IPS-20b (cell line): ENCODE measurements around the gene FOXN1.

Source experiments
- H3K27ac ChIP-seq: one replicate; pipeline ENCODE4 v1.5.1; 2013; ENCODE audit warnings: low read length
- H3K27me3 ChIP-seq: 2 replicates; pipeline ENCODE4 v1.6.1; 2013; ENCODE audit warnings: mild to moderate bottlenecking, low read length, inconsistent platforms; ENCODE audit not compliant: insufficient read depth
- H3K36me3 ChIP-seq: 2 replicates; pipeline ENCODE4 v1.6.1; 2013; ENCODE audit warnings: low read depth, mild to moderate bottlenecking, inconsistent platforms, low read length, moderate library complexity; ENCODE audit not compliant: insufficient read depth
- H3K4me1 ChIP-seq: 2 replicates; pipeline ENCODE4 v1.6.1; 2013; ENCODE audit warnings: mild to moderate bottlenecking, control low read depth, inconsistent platforms, low read length, moderate library complexity; ENCODE audit not compliant: insufficient read depth
- H3K4me3 ChIP-seq: 2 replicates; pipeline ENCODE4 v1.5.1; 2013; ENCODE audit warnings: mild to moderate bottlenecking, low read length, inconsistent platforms
- H3K9ac ChIP-seq: 2 replicates; pipeline ENCODE4 v1.6.1; 2013; ENCODE audit warnings: low read depth, mild to moderate bottlenecking, inconsistent platforms, low read length, moderate library complexity
- H3K9me3 ChIP-seq: 2 replicates; pipeline ENCODE4 v1.6.1; 2013; ENCODE audit warnings: mild to moderate bottlenecking, low read depth, low read length, inconsistent platforms; ENCODE audit not compliant: insufficient read depth

The FOXN1 gene

GRCh38 chr17:28480278-28480677 lies 25.9 kb upstream of the FOXN1 start:
- H3K9me3 ChIP-seq: no peaks in the 10 kb centered on the region
- no peaks in the 10 kb centered on the region for H3K4me1 ChIP-seq
- H3K27ac ChIP-seq: no peak overlapping the region
- H3K4me3 ChIP-seq: no peak overlapping the region
- H3K36me3 ChIP-seq: no peaks in the 10 kb centered on the region
- H3K27me3 ChIP-seq: no peaks in the 10 kb centered on the region
- H3K9ac ChIP-seq: no peak overlapping the region

GRCh38 chr17:28480799-28481571 lies 25.2 kb upstream of the FOXN1 start:
- H3K9ac ChIP-seq: no peak overlapping the region
- no peak overlapping the region for H3K27ac ChIP-seq
- H3K9me3 ChIP-seq: no peaks in the 10 kb centered on the region
- H3K27me3 ChIP-seq: no peaks in the 10 kb centered on the region
- no peaks in the 10 kb centered on the region for H3K4me1 ChIP-seq
- H3K4me3 ChIP-seq: no peak overlapping the region
- no peaks in the 10 kb centered on the region for H3K36me3 ChIP-seq

GRCh38 chr17:28482551-28483199 lies 23.5 kb upstream of the FOXN1 start:
- H3K36me3 ChIP-seq: no peaks in the 10 kb centered on the region
- no peak overlapping the region for H3K9ac ChIP-seq
- no peaks in the 10 kb centered on the region for H3K27me3 ChIP-seq
- H3K4me1 ChIP-seq: no peaks in the 10 kb centered on the region
- no peaks in the 10 kb centered on the region for H3K9me3 ChIP-seq
- H3K4me3 ChIP-seq: no peak overlapping the region
- H3K27ac ChIP-seq: no peak overlapping the region

- H3K27me3 ChIP-seq: no peaks in the 10 kb centered on the region
- H3K9me3 ChIP-seq: no peaks in the 10 kb centered on the region
- no peak overlapping the region for H3K4me3 ChIP-seq
- H3K4me1 ChIP-seq: no peaks in the 10 kb centered on the region
- no peak overlapping the region for H3K27ac ChIP-seq
- H3K9ac ChIP-seq: no peak overlapping the region
- H3K36me3 ChIP-seq: no peaks in the 10 kb centered on the region
Measured at GRCh38 chr17:28484296-28484695, 21.9 kb upstream of the FOXN1 start.

- no peaks in the 10 kb centered on the region for H3K9me3 ChIP-seq
- H3K27ac ChIP-seq: no peak overlapping the region
- H3K4me3 ChIP-seq: no peak overlapping the region
- no peak overlapping the region for H3K9ac ChIP-seq
- no peaks in the 10 kb centered on the region for H3K27me3 ChIP-seq
- H3K36me3 ChIP-seq: no peaks in the 10 kb centered on the region
- no peaks in the 10 kb centered on the region for H3K4me1 ChIP-seq
Measured at GRCh38 chr17:28485049-28485448, 21.1 kb upstream of the FOXN1 start.

GRCh38 chr17:28487881-28488532 lies 18.1 kb upstream of the FOXN1 start:
- Histone ChIP-seq H3K4me1 (no peaks in the 10 kb centered on the region), H3K9ac (no peak overlapping the region), H3K36me3 (no peaks in the 10 kb centered on the region), H3K9me3 (no peaks in the 10 kb centered on the region), H3K27me3 (no peaks in the 10 kb centered on the region), H3K27ac (no peak overlapping the region), H3K4me3 (no peak overlapping the region)

GRCh38 chr17:28488533-28489276 lies 17.4 kb upstream of the FOXN1 start:
- H3K27me3 ChIP-seq: no peaks in the 10 kb centered on the region
- no peaks in the 10 kb centered on the region for H3K36me3 ChIP-seq
- H3K4me1 ChIP-seq: no peaks in the 10 kb centered on the region
- H3K9me3 ChIP-seq: no peaks in the 10 kb centered on the region
- no peak overlapping the region for H3K4me3 ChIP-seq
- H3K27ac ChIP-seq: no peak overlapping the region
- H3K9ac ChIP-seq: no peak overlapping the region; the same call in 1 of the 2 replicates

GRCh38 chr17:28491286-28491685 lies 14.9 kb upstream of the FOXN1 start:
- Histone ChIP-seq H3K9me3 (no peaks in the 10 kb centered on the region), H3K4me3 (no peak overlapping the region), H3K36me3 (no peaks in the 10 kb centered on the region), H3K9ac (no peak overlapping the region), H3K27ac (no peak overlapping the region), H3K27me3 (no peaks in the 10 kb centered on the region), H3K4me1 (no peaks in the 10 kb centered on the region)

GRCh38 chr17:28491860-28492259 lies 14.3 kb upstream of the FOXN1 start:
- Histone ChIP-seq H3K27me3 (no peaks in the 10 kb centered on the region), H3K4me3 (no peak overlapping the region), H3K9ac (no peak overlapping the region), H3K4me1 (no peaks in the 10 kb centered on the region), H3K27ac (no peak overlapping the region), H3K36me3 (no peaks in the 10 kb centered on the region), H3K9me3 (no peaks in the 10 kb centered on the region)

- H3K9me3 ChIP-seq: no peaks in the 10 kb centered on the region
- no peaks in the 10 kb centered on the region for H3K27me3 ChIP-seq
- no peaks in the 10 kb centered on the region for H3K36me3 ChIP-seq
- no peak overlapping the region for H3K27ac ChIP-seq
- H3K9ac ChIP-seq: no peak overlapping the region
- H3K4me1 ChIP-seq: no peaks in the 10 kb centered on the region
- H3K4me3 ChIP-seq: no peak overlapping the region
Measured at GRCh38 chr17:28492352-28493310, 13.5 kb upstream of the FOXN1 start.

- Histone ChIP-seq H3K36me3 (no peaks in the 10 kb centered on the region), H3K4me1 (no peaks in the 10 kb centered on the region), H3K27me3 (no peaks in the 10 kb centered on the region), H3K4me3 (no peak overlapping the region), H3K9me3 (no peaks in the 10 kb centered on the region), H3K9ac (no peak overlapping the region), H3K27ac (no peak overlapping the region)
Measured at GRCh38 chr17:28493460-28493859, 12.7 kb upstream of the FOXN1 start.
